Vagina (tissue), 2 donors: ENCODE data around the gene DBI.

ENCODE experiments used
- CTCF ChIP-seq, 3 experiments: fragments of 450-650 bp in 2 of 3; fragments of 200-600 bp in 1 of 3; sonication (generic) in 1 of 3; IDR thresholded peaks; one replicate each; pipeline ENCODE4 v1.5.1; 2017 to 2019; ENCODE audit warnings: antibody characterized with exemption in 3 of 3, mild to moderate bottlenecking in 2 of 3, moderate library complexity in 2 of 3
- POLR2A ChIP-seq, 2 donors: fragments of 450-650 bp; IDR thresholded peaks; one replicate each; pipeline ENCODE4 v1.6.1; 2017; ENCODE audit warnings: antibody characterized with exemption in 2 of 2, mild to moderate bottlenecking in 2 of 2, moderate library complexity in 2 of 2
- POLR2AphosphoS5 ChIP-seq, 2 donors: sonication (generic); formaldehyde crosslinking; IDR thresholded peaks; one replicate each; pipeline ENCODE4 v1.9.0; 2017; ENCODE audit warnings: antibody characterized with exemption in 2 of 2, mild to moderate bottlenecking in 2 of 2, low read depth in 1 of 2; ENCODE audit not compliant: insufficient read depth in 1 of 2

GRCh38 chr2:119360423-119360966 is 6.3 kb upstream of the DBI start:
- no peak for TF ChIP-seq CTCF (IDR thresholded peaks at IDR 0.05)
- TF ChIP-seq POLR2AphosphoS5 (IDR thresholded peaks at IDR 0.05; ENCODE audit: insufficient read depth in 1 of 2, low read depth in 1 of 2) = no peak
- TF ChIP-seq POLR2A (IDR thresholded peaks at IDR 0.05) = no peak
